ENCODE results near the gene KBTBD6.

KBTBD6 gene

GRCh38 chr13:41162151-41162550 is 29.5 kb upstream of the KBTBD6 start:
- no peak for TF ChIP-seq CTCF (IDR thresholded peaks at IDR 0.05; ENCODE audit: low read depth, low read length)
- DNase-seq (ENCODE audit: low read depth in 2 of 2) = no peak
- no peak overlapping the region for H3K4me3 ChIP-seq (replicated peaks in 1 of 2; ENCODE audit: low read depth in 2 of 2, low read length in 2 of 2)

DNA sequence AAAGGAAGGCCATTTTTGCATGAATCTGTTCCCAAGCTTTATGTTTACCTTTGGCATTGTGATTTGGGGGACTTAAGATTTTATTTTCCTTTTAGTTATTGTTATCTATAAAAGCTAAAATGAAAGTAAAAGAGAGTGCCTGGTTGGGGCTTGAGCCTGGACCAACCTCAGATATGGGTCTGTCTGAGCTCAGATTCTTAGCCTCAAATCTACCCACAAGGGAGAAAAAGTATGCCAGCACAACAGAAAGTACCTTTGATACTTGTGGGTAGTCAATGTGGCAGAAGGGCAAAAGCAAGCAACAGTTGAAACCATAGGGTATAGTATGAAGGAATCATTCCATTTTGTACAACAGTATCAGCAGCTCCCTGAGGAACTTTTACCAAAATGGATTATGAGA is 26.6 kb upstream of the KBTBD6 start:
- TF ChIP-seq CTCF (IDR thresholded peaks at IDR 0.05; ENCODE audit: low read depth, low read length) = no peak
- no peak overlapping the region for H3K4me3 ChIP-seq (replicated peaks in 1 of 2; ENCODE audit: low read depth in 2 of 2, low read length in 2 of 2)
- DNase-seq (ENCODE audit: low read depth in 2 of 2) = no peak

GRCh38 chr13:41157048-41157717 is 24.6 kb upstream of the KBTBD6 start:
- no peak for TF ChIP-seq CTCF (IDR thresholded peaks at IDR 0.05; ENCODE audit: low read depth, low read length)
- no peak overlapping the region for H3K4me3 ChIP-seq (replicated peaks in 1 of 2; ENCODE audit: low read depth in 2 of 2, low read length in 2 of 2)
- DNase-seq (ENCODE audit: low read depth in 2 of 2) = no peak

DNA sequence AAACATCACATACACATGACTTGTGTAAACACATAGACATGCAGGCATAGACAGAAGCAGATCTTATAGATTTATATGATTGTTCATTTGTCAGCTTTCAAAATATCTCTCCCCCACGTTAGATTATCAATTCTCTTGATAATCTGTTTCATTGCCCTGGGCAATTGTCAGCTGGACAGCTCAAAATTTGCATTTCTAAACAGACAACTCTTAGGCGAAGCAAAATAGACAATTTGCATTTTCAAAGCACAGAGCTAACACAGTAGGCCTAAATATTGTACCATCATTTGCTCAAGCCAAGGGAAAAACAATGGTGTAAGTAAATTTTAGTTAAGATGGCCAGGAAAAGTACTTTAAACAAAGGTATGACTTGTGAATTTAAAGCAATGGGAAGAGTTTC is 24.0 kb upstream of the KBTBD6 start:
- no peak for TF ChIP-seq CTCF (IDR thresholded peaks at IDR 0.05; ENCODE audit: low read depth, low read length)
- H3K4me3 ChIP-seq (replicated peaks in 1 of 2; ENCODE audit: low read depth in 2 of 2, low read length in 2 of 2) = no peak overlapping the region
- DNase-seq (ENCODE audit: low read depth in 2 of 2) = no peak

DNA sequence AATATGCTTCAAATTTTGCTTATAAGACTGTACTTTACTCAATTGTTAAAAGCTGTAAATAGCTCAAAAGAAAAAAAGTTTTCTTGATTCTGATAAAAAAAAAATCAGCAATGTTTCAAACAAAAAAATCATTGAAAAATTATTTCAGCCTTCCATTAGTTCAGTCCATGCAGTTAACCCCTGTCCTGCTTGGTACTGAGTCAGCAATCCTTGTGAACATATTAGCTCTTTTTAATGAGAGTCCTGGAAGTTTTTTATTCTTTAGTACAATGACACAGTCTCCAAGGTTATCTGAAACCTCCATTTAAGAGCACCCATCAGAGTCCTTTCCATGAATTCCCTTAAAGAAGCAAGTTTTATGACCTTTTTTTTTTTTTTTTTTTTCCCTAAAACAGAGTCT is 21.4 kb upstream of the KBTBD6 start:
- no peak overlapping the region for H3K4me3 ChIP-seq (replicated peaks in 1 of 2; ENCODE audit: low read depth in 2 of 2, low read length in 2 of 2)
- no peak for DNase-seq (ENCODE audit: low read depth in 2 of 2)
- no peak for TF ChIP-seq CTCF (IDR thresholded peaks at IDR 0.05; ENCODE audit: low read depth, low read length)

DNA sequence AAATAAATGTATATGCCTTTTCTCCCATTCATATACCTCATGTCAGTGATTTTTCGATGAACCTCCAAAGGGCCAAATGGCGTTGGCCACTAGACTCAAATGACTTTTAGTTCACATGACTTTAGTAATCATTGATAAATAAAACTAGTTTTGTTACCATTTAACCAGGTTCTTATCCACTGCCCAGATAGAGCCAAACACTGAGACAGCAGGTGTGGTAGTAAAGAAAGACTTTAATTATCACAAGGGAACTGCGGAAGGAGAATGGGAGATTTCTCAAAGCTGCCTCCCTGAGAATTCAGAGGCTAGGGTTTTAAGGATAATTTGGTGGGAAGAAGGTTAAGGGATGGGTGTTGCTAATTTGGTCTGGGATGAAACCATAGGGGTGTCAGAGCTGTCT is 19.4 kb upstream of the KBTBD6 start:
- no peak for TF ChIP-seq CTCF (IDR thresholded peaks at IDR 0.05; ENCODE audit: low read depth, low read length)
- no peak for DNase-seq (ENCODE audit: low read depth in 2 of 2)
- H3K4me3 ChIP-seq (replicated peaks in 1 of 2; ENCODE audit: low read depth in 2 of 2, low read length in 2 of 2) = no peak overlapping the region

- H3K4me3 ChIP-seq (replicated peaks in 1 of 2; ENCODE audit: low read depth in 2 of 2, low read length in 2 of 2) = no peak overlapping the region
- TF ChIP-seq CTCF (IDR thresholded peaks at IDR 0.05; ENCODE audit: low read depth, low read length) = no peak
- no peak for DNase-seq (ENCODE audit: low read depth in 2 of 2)
Observed at GRCh38 chr13:41150058-41150457, 17.5 kb upstream of the KBTBD6 start.
